ENCODE results near the gene PRTFDC1. TPM values are rescaled to one million over a fixed set of nuclear protein-coding genes. Genes with fewer than 3 reads are reported as not detected.

PRTFDC1 gene
- total RNA-seq, 2 donors from 2014 or later = 0.80 to 2.0 TPM

DNA sequence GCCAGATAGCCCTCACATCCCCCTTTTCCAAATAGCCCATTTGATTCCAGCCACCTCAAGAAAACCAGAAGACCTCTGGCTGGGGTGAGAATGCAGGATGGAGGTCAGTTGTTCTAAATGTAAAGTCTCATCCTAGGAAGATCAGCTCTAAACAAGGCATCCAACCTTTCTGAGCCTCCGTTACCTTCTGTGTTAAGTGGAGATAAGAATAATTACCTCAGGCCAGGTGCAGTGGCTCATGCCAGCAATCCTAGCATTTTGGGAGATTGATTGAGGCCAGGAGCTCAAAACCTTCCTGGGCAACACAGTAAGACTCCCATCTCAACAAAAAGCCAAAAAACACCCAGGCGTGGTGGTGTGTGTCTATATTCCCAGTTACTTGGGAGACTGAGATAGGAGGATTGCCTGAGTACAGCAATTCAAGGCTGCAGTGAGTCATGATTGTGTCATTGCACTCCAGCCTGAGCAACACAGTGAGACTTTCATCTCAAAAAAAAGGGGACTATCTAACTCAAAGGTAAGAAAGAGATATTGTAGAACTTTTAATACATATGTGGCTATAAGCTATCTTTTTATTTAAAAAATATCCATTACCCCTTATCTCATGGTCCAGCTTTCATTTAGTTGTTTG, 43.5 kb downstream of the PRTFDC1 start:
- Histone ChIP-seq H3K36me3 (no peaks in the 10 kb centered on the region), H3K9me3 (no peaks in the 10 kb centered on the region), H3K4me3 (no peak overlapping the region), H3K4me1 (replicated peaks) (no peaks in the 10 kb centered on the region), H3K27ac (no peak overlapping the region), H3K27me3 (replicated peaks; ENCODE audit: insufficient read depth) (no peaks in the 10 kb centered on the region)
- intact Hi-C loops (cut with DNase I) = no loop called here
- no peak for TF ChIP-seq POLR2AphosphoS5 (IDR thresholded peaks at IDR 0.05)
- no peak for TF ChIP-seq POLR2A (IDR thresholded peaks at IDR 0.05)
- TF ChIP-seq, protein P1, sequence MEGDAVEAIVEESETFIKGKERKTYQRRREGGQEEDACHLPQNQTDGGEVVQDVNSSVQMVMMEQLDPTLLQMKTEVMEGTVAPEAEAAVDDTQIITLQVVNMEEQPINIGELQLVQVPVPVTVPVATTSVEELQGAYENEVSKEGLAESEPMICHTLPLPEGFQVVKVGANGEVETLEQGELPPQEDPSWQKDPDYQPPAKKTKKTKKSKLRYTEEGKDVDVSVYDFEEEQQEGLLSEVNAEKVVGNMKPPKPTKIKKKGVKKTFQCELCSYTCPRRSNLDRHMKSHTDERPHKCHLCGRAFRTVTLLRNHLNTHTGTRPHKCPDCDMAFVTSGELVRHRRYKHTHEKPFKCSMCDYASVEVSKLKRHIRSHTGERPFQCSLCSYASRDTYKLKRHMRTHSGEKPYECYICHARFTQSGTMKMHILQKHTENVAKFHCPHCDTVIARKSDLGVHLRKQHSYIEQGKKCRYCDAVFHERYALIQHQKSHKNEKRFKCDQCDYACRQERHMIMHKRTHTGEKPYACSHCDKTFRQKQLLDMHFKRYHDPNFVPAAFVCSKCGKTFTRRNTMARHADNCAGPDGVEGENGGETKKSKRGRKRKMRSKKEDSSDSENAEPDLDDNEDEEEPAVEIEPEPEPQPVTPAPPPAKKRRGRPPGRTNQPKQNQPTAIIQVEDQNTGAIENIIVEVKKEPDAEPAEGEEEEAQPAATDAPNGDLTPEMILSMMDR (IDR thresholded peaks at IDR 0.05) = no peak
- 96% methylated on average over 2 of the region's 2 CpGs for WGBS
- no peak for DNase-seq (ENCODE audit: low spot score)

GRCh38 chr10:24907956-24908355, 44.5 kb downstream of the PRTFDC1 start:
- no peak overlapping the region for H3K27ac ChIP-seq
- no peaks in the 10 kb centered on the region for H3K27me3 ChIP-seq (replicated peaks; ENCODE audit: insufficient read depth)
- WGBS = 95% methylated on average over 6 of the region's 6 CpGs
- TF ChIP-seq, protein P1 (IDR thresholded peaks at IDR 0.05) = no peak
- TF ChIP-seq POLR2AphosphoS5 (IDR thresholded peaks at IDR 0.05) (no peak), POLR2A (IDR thresholded peaks at IDR 0.05) (no peak)
- H3K4me1 ChIP-seq (replicated peaks) = no peaks in the 10 kb centered on the region
- no peak for DNase-seq (ENCODE audit: low spot score)
- no peaks in the 10 kb centered on the region for H3K9me3 ChIP-seq
- H3K36me3 ChIP-seq = no peaks in the 10 kb centered on the region
- H3K4me3 ChIP-seq = no peak overlapping the region
- intact Hi-C loops (cut with DNase I) = no loop called here

DNA sequence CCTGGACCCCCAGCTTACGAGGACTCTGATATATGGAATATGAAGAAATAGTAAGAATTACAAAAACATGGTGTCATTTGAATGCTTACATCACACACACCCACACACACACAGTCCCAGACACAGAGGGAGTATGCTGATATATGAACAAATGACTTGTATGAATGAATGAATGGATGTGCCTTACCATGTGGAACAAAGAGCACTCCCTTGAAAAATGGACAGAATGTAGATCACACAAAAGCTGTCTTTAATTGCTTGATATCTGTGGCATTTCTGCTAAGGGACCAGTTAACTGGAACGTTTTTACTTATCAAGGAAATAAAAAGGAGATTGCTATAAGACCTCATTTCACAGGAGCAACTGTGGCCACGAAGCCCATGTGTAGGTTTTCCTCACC, 46.0 kb downstream of the PRTFDC1 start:
- WGBS = 96% methylated on average over 3 of the region's 3 CpGs
- no peak for DNase-seq (ENCODE audit: low spot score)
- Histone ChIP-seq H3K4me3 (no peak overlapping the region), H3K27me3 (replicated peaks; ENCODE audit: insufficient read depth) (no peaks in the 10 kb centered on the region), H3K4me1 (replicated peaks) (no peaks in the 10 kb centered on the region), H3K9me3 (no peaks in the 10 kb centered on the region), H3K27ac (no peak overlapping the region), H3K36me3 (no peaks in the 10 kb centered on the region)
- intact Hi-C loops (cut with DNase I) = no loop called here
- TF ChIP-seq POLR2A (IDR thresholded peaks at IDR 0.05) (no peak), POLR2AphosphoS5 (IDR thresholded peaks at IDR 0.05) (no peak)
- TF ChIP-seq, protein P1 (IDR thresholded peaks at IDR 0.05) = no peak

GRCh38 chr10:24904824-24905223, 47.6 kb downstream of the PRTFDC1 start:
- WGBS = 89% methylated on average over 4 of the region's 4 CpGs
- Histone ChIP-seq H3K4me3 (no peak overlapping the region), H3K27ac (no peak overlapping the region), H3K9me3 (no peaks in the 10 kb centered on the region), H3K4me1 (replicated peaks) (no peaks in the 10 kb centered on the region), H3K27me3 (replicated peaks; ENCODE audit: insufficient read depth) (no peaks in the 10 kb centered on the region), H3K36me3 (no peaks in the 10 kb centered on the region)
- no peak for DNase-seq (ENCODE audit: low spot score)
- intact Hi-C loops (cut with DNase I) = no loop called here
- TF ChIP-seq POLR2AphosphoS5 (IDR thresholded peaks at IDR 0.05) = no peak
- TF ChIP-seq, protein P1 (IDR thresholded peaks at IDR 0.05) = no peak
- TF ChIP-seq POLR2A (IDR thresholded peaks at IDR 0.05) = no peak

GRCh38 chr10:24902400-24902728, 50.0 kb downstream of the PRTFDC1 start:
- no peak overlapping the region for H3K27ac ChIP-seq
- intact Hi-C loops (cut with DNase I) = no loop called here
- no peaks in the 10 kb centered on the region for H3K27me3 ChIP-seq (replicated peaks; ENCODE audit: insufficient read depth)
- DNase-seq (ENCODE audit: low spot score) = no peak
- H3K4me3 ChIP-seq = no peak overlapping the region
- H3K9me3 ChIP-seq = no peaks in the 10 kb centered on the region
- 59% methylated on average over 1 of the region's 1 CpG for WGBS
- TF ChIP-seq POLR2AphosphoS5 (IDR thresholded peaks at IDR 0.05) (no peak), POLR2A (IDR thresholded peaks at IDR 0.05) (no peak)
- TF ChIP-seq, protein P1 (IDR thresholded peaks at IDR 0.05) = no peak
- no peaks in the 10 kb centered on the region for H3K36me3 ChIP-seq
- no peaks in the 10 kb centered on the region for H3K4me1 ChIP-seq (replicated peaks)
